Adrenal gland (tissue), 12 donors: Measurements from ENCODE around the gene MCHR2. TPM values are rescaled to one million over a fixed set of nuclear protein-coding genes. Genes with fewer than 3 reads are reported as not detected.

Experiments
- DNase-seq, 7 donors: peaks; one replicate each; pipeline ENCODE4 v3.0.0-alpha.2; 2019 to 2020
- H3K27ac ChIP-seq, 5 donors: fragments of 200-600 bp; sonication (generic) in 4 of 5; 1 replicate in 3 of 5; 2 replicates in 2 of 5; pipeline versions ENCODE4 v1.5.1 to v1.8.0; 2016 to 2020; ENCODE audit warnings: mild to moderate bottlenecking in 1 of 5
- H3K27me3 ChIP-seq: fragments of 200-600 bp; 2 replicates; pipeline ENCODE4 v1.8.0; 2021
- H3K36me3 ChIP-seq, 2 donors: fragments of 200-600 bp; replicated peaks in 1 of 2; 1 replicate in 1 of 2; 2 replicates in 1 of 2; pipeline versions ENCODE4 v1.5.1 to v1.8.0; 2018 to 2022
- H3K4me1 ChIP-seq, 2 donors: fragments of 200-600 bp; replicated peaks in 1 of 2; 1 replicate in 1 of 2; 2 replicates in 1 of 2; pipeline versions ENCODE4 v1.5.1 to v1.8.0; 2018 to 2021
- H3K4me3 ChIP-seq, 4 donors: fragments of 200-600 bp; sonication (generic) in 3 of 4; one replicate each; pipeline ENCODE4 v1.5.1; 2016 to 2018
- H3K9me3 ChIP-seq, 3 donors: fragments of 200-600 bp; sonication (generic) in 1 of 3; replicated peaks in 1 of 3; 1 replicate in 2 of 3; 2 replicates in 1 of 3; pipeline versions ENCODE4 v1.5.1 to v1.8.0; 2016 to 2021
- CTCF ChIP-seq, 6 experiments: fragments of 450-650 bp in 4 of 6; fragments of 200-600 bp in 2 of 6; sonication (generic) in 1 of 6; IDR thresholded peaks; 1 replicate in 5 of 6; 2 replicates in 1 of 6; pipeline versions ENCODE4 v1.5.1 to v1.8.0; 2016 to 2021; ENCODE audit warnings: antibody characterized with exemption in 6 of 6, mild to moderate bottlenecking in 2 of 6, moderate library complexity in 1 of 6
- POLR2A ChIP-seq, 2 donors: fragments of 450-650 bp; IDR thresholded peaks; one replicate each; pipeline ENCODE4 v1.6.1; 2017; ENCODE audit warnings: antibody characterized with exemption in 2 of 2, mild to moderate bottlenecking in 2 of 2, moderate library complexity in 1 of 2
- WGBS, 4 donors: extraction: QIAGEN DNeasy Blood & Tissue Kit in 2 of 4; methylation state at CpG; one replicate each; pipeline versions ENCODE4 v1.1.5 to v1.1.7; 2013 to 2017; 5-methylcytosine and 5-hydroxymethylcytosine counted together
- intact Hi-C, 2 donors: fragments of 100-400 bp; cut with DNase I; formaldehyde crosslinking; loops; one replicate each; pipeline versions ENCODE4 v1.14.1 to v1.15.0; 2022 to 2023
- polyA plus RNA-seq, 3 donors: library from polyadenylated mRNA; stranded (reverse); fragments of 200-250 nt in 2 of 3; fragments of 350-450 nt in 1 of 3; fragmentation: Illumina TruSeq in 1 of 3; extraction: RNeasy Lipid Tissue Mini Kit (QIAGEN cat#74804) in 1 of 3; gene quantifications; one replicate each; pipeline ENCODE4 v1.2.3, GENCODE V29; 2013 to 2014
- total RNA-seq, 9 donors: library from RNA; depleted of rRNA in 4 of 9; stranded (reverse); fragments of >200 nt in 4 of 9; fragments of 120-200 nt in 1 of 9; fragmentation: NEBNext Ultra II Directional in 1 of 9; extraction: Animal tissue kit (Norgen Biotek cat#: 25700) in 1 of 9; gene quantifications; one replicate each; pipeline versions ENCODE4 v1.1.0 to v1.2.4, GENCODE V29; 2013 to 2023
- donor health status: healthy with polysubstance abuse.
- donor health status: Bipolar disorder and iron deficiency.
- donor health status: DM: yes; HTN: yes; CAD: no.
- donor health status: DM: no; HTN: no; CAD: no.
- donor health status: DM: no; HTN: no; CAD: no.
- donor health status: DM: yes; HTN: yes; CAD: no.

MCHR2 gene
- total and polyA plus RNA-seq, 12 donors, result 0.14 TPM; not detected in 11

GRCh38 chr6:99979953-99980352, 14.1 kb downstream of the MCHR2 start:
- no peak for TF ChIP-seq POLR2A (IDR thresholded peaks at IDR 0.05)
- no peak for TF ChIP-seq CTCF (IDR thresholded peaks at IDR 0.05)

GRCh38 chr6:99967052-99967451, 27.0 kb downstream of the MCHR2 start:
- TF ChIP-seq CTCF (IDR thresholded peaks at IDR 0.05), result no peak
- no peak for TF ChIP-seq POLR2A (IDR thresholded peaks at IDR 0.05)
- Histone ChIP-seq H3K27ac (no peak overlapping the region), H3K36me3 (no peaks in the 10 kb centered on the region)

More at GRCh38 chr6:99979953-99980352, 14.1 kb downstream of the MCHR2 start:
- DNase-seq, result no peak
- intact Hi-C loops, result no loop called here
- Histone ChIP-seq H3K9me3 (no peaks in the 10 kb centered on the region), H3K36me3 (no peaks in the 10 kb centered on the region), H3K4me1 (no peaks in the 10 kb centered on the region), H3K27ac (no peak overlapping the region), H3K4me3 (no peak overlapping the region), H3K27me3 (no peaks in the 10 kb centered on the region)
- WGBS, 4 donors, result 43 to 63% (median 59%) methylated on average over 1 of the region's 1 CpG

GRCh38 chr6:99960027-99960426, 34.0 kb downstream of the MCHR2 start:
- no peaks in the 10 kb centered on the region for H3K36me3 ChIP-seq
- TF ChIP-seq POLR2A (IDR thresholded peaks at IDR 0.05) (no peak), CTCF (IDR thresholded peaks at IDR 0.05) (no peak)
- H3K4me1 ChIP-seq, result no peaks in the 10 kb centered on the region
- intact Hi-C loops, result no loop called here
- no peaks in the 10 kb centered on the region for H3K27me3 ChIP-seq
- no peak overlapping the region for H3K4me3 ChIP-seq
- no peak overlapping the region for H3K27ac ChIP-seq
- 60 to 63% (median 62%) methylated on average over 1 of the region's 1 CpG for WGBS, 4 donors
- no peak for DNase-seq
- peaks cover 0 to 8% (median 0%) of the 10 kb centered on the region in 3 donors for H3K9me3 ChIP-seq

More at GRCh38 chr6:99967052-99967451, 27.0 kb downstream of the MCHR2 start:
- Histone ChIP-seq H3K9me3 (no peaks in the 10 kb centered on the region), H3K27me3 (no peaks in the 10 kb centered on the region), H3K4me1 (no peaks in the 10 kb centered on the region), H3K4me3 (no peak overlapping the region)
- no peak for DNase-seq
- intact Hi-C loops, result no loop called here

GRCh38 chr6:99951016-99951805, 42.8 kb downstream of the MCHR2 start:
- Histone ChIP-seq H3K27ac (no peak overlapping the region), H3K4me3 (no peak overlapping the region), H3K27me3 (no peaks in the 10 kb centered on the region), H3K36me3 (no peaks in the 10 kb centered on the region), H3K4me1 (no peaks in the 10 kb centered on the region), H3K9me3 (no peaks in the 10 kb centered on the region)
- TF ChIP-seq POLR2A (IDR thresholded peaks at IDR 0.05), result no peak
- no peak for TF ChIP-seq CTCF (IDR thresholded peaks at IDR 0.05)
- intact Hi-C loops, result no loop called here
- no peak for DNase-seq
- WGBS, 4 donors, result 55 to 70% (median 67%) methylated on average over 5 of the region's 5 CpGs
